ELR (cell line): Measurements from ENCODE around the gene INSM2.

Experiments used
- DNase-seq: peaks from one replicate; pipeline ENCODE4 v3.0.0-alpha.2; 2015; ENCODE audit warnings: low read depth

Gene INSM2

GRCh38 chr14:35533357-35534207, at the start of gene INSM2:
TSS of gene INSM2 (plus strand) at chr14:35534164. CDS start at chr14:35534253, 89 bp downstream.
- DNase-seq, result peak; percentile 73

- no peak for DNase-seq
These were observed 41.4 kb upstream of the INSM2 start for GRCh38 chr14:35492569-35493014.

- DNase-seq, result no peak
These were observed 38.7 kb upstream of the INSM2 start for GRCh38 chr14:35495278-35495677.

- no peak for DNase-seq
These were observed 34.8 kb upstream of the INSM2 start for GRCh38 chr14:35499180-35499579.

- no peak for DNase-seq
These were observed 30.3 kb upstream of the INSM2 start for GRCh38 chr14:35503646-35504045.

- no peak for DNase-seq
These were observed 29.7 kb upstream of the INSM2 start for GRCh38 chr14:35504260-35504659.

GRCh38 chr14:35506461-35506860, 27.5 kb upstream of the INSM2 start:
- no peak for DNase-seq

GRCh38 chr14:35506927-35507326, 27.0 kb upstream of the INSM2 start:
- peak; percentile 79 for DNase-seq

- DNase-seq, result no peak
These were observed 24.1 kb upstream of the INSM2 start for GRCh38 chr14:35509846-35510245.

- DNase-seq, result no peak
These were observed 21.2 kb upstream of the INSM2 start for GRCh38 chr14:35512765-35513164.

- no peak for DNase-seq
These were observed 18.0 kb upstream of the INSM2 start for GRCh38 chr14:35515916-35516315.

- no peak for DNase-seq
These were observed 14.0 kb upstream of the INSM2 start for GRCh38 chr14:35519986-35520385.

- no peak for DNase-seq
These were observed 8.3 kb upstream of the INSM2 start for GRCh38 chr14:35525695-35526094.

- DNase-seq, result no peak
These were observed 7.0 kb upstream of the INSM2 start for GRCh38 chr14:35526962-35527361.

GRCh38 chr14:35531960-35532747, 1.8 kb upstream of the INSM2 start:
- DNase-seq, result no peak

- no peak for DNase-seq
These were observed 1.1 kb upstream of the INSM2 start for GRCh38 chr14:35532783-35533356.

- DNase-seq, result peak; percentile 45
These were observed 376 bp downstream of the INSM2 start for GRCh38 chr14:35534208-35534872.

- DNase-seq, result peak; percentile 79
These were observed 1.0 kb downstream of the INSM2 start for GRCh38 chr14:35534873-35535482.

GRCh38 chr14:35535483-35536112, 1.6 kb downstream of the INSM2 start:
- no peak for DNase-seq

GRCh38 chr14:35539969-35540368, 6.0 kb downstream of the INSM2 start:
- DNase-seq, result no peak

- no peak for DNase-seq
These were observed 9.0 kb downstream of the INSM2 start for GRCh38 chr14:35543006-35543405.
